GM23338 (cell line): ENCODE data around the gene SAMHD1.

Experiments
- CTCF ChIP-seq, 2 experiments: fragments of 200-600 bp in 1 of 2; sonication (generic) in 1 of 2; conservative IDR thresholded peaks; 2 replicates each; pipeline versions ENCODE4 v1.5.1 to v1.6.1; 2016 to 2017; ENCODE audit warnings: antibody characterized with exemption in 2 of 2, low read depth in 2 of 2, mild to moderate bottlenecking in 2 of 2, moderate library complexity in 1 of 2
- EZH2 ChIP-seq: fragments of 200-600 bp; sonication (generic); IDR thresholded peaks from one replicate; pipeline ENCODE4 v1.8.0; 2017; ENCODE audit warnings: antibody characterized with exemption, mild to moderate bottlenecking, low read depth; ENCODE audit not compliant: unreplicated experiment
- EZH2phosphoT487 ChIP-seq: fragments of 200-600 bp; sonication (generic); IDR thresholded peaks from one replicate; pipeline ENCODE4 v1.8.1; 2018; ENCODE audit warnings: antibody characterized with exemption; ENCODE audit not compliant: unreplicated experiment
- JUNB ChIP-seq: IDR thresholded peaks from one replicate; pipeline ENCODE4 v1.6.1; 2016; ENCODE audit warnings: antibody characterized with exemption; ENCODE audit not compliant: unreplicated experiment
- POLR2AphosphoS5 ChIP-seq: IDR thresholded peaks from 2 replicates; pipeline ENCODE4 v1.6.1; 2016; ENCODE audit warnings: antibody characterized with exemption, low read depth
- REST ChIP-seq: IDR thresholded peaks from one replicate; pipeline ENCODE4 v1.6.1; 2018; ENCODE audit warnings: antibody characterized with exemption; ENCODE audit not compliant: unreplicated experiment

GRCh38 chr20:36975099-36975818, 23.8 kb upstream of the SAMHD1 start:
- TF ChIP-seq EZH2phosphoT487 (no peak), POLR2AphosphoS5 (no peak), JUNB (no peak), CTCF (conservative IDR thresholded peaks at IDR 0.05; ENCODE audit: low read depth in 2 of 2) (no peak), EZH2 (no peak), REST (no peak)
